HG02885 (cell line): ENCODE measurements around the gene TMEM86A.
A peak's percentile ranks its signal among the peaks of the same experiment; 100 is the strongest.

Experiments used
- ATAC-seq: cut with Tn5 transposase; IDR thresholded peaks from one replicate; pipeline ENCODE4 v1.9.1; 2021; ENCODE audit warnings: mild to moderate bottlenecking; ENCODE audit not compliant: unreplicated experiment, poor library complexity

The TMEM86A gene

GRCh38 chr11:18721561-18722292 lies 23.1 kb downstream of the TMEM86A start:
- ATAC-seq: peak; percentile 71

DNA sequence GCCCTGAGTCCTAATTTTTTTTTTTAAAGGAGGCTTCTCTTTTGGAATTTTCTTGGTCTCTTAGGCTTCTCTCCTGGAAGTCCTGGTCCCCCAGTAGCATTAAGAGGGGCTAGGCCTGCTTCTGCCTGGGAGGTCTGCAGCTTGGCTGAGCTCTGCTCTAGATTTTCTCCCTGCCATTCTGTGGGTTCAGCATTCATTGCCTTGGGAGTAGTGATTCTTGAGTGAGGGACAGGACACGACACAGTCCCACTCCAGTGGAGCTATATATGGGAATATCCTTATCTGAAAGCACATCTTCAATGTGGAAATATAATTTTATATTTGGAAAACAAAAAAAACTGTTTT lies 23.7 kb downstream of the TMEM86A start:
- ATAC-seq: peak; percentile 7

DNA sequence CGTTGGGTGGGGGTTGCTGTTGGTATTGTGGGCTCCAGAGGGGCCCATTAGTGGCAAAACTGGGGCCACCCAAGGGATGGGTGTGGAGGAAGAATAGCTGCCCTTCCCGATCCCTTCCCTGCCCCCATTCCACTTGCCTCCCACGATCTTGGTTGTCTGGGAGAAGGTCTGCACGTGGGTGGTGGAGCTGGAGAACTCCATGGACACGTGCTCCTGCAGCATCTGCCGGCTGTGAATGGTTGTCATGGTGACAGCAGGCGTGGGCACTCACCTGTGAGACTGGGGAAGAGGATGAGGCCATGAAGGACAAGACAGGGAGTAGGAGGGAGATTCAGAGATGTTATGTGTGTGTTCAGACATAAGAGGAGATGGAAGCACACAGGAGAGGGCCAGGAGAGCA lies 25.4 kb downstream of the TMEM86A start:
- ATAC-seq: no peak

DNA sequence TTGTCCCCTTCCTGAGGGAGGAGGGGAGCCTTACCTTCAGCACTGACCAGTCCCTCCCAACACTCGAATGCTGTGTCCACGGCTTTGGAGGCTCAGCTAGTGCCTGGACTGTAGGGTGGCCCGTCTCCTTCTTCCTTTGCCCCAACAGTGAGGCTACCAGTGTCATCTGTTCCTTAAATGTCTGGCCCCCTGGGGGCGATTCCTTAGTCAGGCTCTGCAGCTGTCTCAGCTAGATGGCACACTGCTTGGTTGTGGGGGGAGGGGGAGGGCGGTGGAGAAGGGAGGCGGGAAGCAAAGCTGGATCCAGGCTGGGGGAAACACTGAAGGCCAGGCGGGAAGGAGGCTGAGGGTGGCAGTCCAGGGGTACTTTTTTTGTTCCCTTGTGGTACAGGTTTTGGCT lies 27.5 kb downstream of the TMEM86A start, which contains the start of gene IGSF22:
Gene IGSF22 (minus strand): TSS at position 149 of the 400 bp plus-strand sequence. CDS start 1,952 bp downstream, outside the sequence.
- no peak for ATAC-seq

- ATAC-seq: no peak
Observed at GRCh38 chr11:18727479-18728236, 29.1 kb downstream of the TMEM86A start.

DNA sequence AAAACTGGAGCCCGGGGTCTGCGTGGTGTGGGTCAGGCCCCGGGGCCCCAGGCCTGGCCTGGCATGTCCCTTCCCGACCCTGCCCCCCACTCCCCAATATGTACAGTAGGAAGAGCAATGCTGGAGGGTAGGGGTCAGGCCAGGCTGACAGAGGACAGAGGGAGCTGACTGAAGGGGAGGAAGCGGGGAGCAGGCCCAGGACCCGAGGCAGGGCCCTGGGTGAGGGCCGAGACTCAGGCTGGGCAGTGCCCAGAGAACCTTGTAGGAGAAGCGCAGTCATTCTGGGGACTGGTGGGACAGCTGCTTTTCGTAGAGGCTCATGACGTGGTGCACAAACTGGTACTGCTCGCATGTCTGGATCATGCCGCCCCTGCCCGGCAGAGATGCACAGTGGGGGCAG lies 30.1 kb downstream of the TMEM86A start:
- ATAC-seq: no peak

DNA sequence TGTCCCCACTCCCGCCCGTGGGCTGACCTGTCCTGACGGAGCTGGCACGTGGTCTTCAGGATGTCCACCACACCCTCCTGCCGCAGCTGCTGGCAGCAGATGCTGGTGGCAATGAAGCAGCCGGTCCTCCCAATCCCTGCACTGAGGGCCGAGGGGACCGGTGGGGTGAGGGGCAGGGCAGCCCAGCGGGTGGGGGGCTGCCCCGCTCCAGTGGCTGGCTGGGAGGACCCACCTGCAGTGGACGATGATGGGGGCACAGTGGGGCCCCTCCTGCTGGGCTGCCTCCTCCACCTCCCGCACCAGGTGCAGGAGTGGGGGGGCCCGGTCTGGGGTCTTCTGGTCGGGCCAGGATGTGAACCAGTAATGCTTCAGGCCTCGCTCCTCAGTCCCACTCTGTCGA lies 30.8 kb downstream of the TMEM86A start:
- no peak for ATAC-seq

DNA sequence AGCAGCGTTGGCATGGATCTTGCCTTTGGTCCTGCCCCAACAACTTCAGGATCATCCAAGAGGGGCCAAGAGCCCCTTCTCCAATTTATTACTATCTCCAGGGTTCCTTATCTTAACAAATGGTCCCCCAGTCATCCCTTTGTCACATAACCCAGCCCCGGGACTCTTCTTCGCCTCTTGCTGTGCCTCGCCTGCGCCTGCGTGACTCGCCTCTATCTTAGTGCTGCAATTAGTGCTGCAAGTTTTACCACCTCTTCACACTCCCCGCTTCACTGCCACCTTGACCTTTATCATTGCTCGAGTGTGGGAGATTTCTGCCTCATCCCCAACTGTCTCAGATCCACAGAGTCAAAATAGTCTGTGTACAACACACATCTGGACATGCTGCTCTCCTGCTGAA lies 31.4 kb downstream of the TMEM86A start:
- no peak for ATAC-seq

GRCh38 chr11:18731441-18731840 lies 32.9 kb downstream of the TMEM86A start:
- peak; percentile 29 for ATAC-seq

DNA sequence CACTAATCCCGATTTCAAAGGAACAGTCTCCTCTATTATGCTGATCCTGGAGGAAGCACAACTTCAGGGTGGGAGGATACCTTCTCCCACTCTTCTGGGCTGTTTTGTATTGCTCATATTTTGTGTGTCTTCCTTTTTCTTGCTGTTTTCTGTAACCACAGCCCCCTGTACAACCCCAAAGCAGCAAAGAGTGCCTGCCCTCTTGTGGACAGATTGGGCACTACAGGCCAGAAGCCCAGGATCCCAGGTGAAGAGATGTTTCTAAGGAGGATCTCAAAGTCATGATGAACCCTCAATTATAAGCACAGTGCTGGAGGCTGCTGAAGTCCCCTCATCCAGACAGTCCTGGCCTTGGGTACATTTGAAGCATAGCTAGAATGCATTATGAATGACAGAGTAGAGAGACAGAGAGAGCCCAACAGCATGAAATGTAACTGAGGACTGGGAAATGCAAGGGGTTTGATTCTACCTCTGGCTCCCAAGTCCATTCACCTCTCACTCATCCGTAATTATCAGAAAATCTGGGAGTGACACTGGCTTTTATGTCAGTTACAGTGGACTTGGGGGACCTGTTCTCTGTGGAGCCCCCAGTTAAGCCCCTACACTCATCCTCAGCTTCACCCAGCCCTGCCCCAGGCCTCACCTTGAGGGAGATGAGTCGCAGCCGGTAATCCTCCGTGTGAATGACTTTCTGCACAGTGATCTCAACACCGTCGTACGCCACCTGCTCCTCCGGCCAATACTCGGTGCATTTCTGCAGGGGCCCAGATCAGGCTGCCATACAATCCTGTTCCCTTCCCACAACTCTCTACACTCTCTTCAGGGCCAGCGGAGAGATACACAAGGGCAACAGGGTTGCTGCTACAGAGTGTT lies 33.6 kb downstream of the TMEM86A start:
- peak; percentile 65 for ATAC-seq

DNA sequence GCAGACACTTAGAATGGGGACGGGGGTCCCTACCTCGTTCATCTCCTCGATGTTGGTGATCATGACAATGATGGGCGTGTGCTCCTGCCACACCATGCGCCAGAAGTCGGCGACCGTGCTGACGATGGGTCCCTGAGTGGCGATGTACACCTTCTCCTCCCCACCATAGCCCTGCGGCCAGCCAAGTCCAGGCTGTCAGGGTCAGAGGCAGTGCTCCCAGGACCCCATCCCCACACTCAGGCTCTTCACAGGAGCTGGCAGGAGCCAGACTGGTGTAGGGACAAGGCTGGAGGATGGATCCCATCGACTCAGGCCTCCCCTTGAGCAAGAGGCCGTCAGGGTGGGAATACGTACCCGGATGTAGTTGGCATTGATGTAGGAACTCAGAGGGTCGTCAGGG lies 34.6 kb downstream of the TMEM86A start:
- no peak for ATAC-seq

- no peak for ATAC-seq
Observed at GRCh38 chr11:18736590-18737148, 38.1 kb downstream of the TMEM86A start.

DNA sequence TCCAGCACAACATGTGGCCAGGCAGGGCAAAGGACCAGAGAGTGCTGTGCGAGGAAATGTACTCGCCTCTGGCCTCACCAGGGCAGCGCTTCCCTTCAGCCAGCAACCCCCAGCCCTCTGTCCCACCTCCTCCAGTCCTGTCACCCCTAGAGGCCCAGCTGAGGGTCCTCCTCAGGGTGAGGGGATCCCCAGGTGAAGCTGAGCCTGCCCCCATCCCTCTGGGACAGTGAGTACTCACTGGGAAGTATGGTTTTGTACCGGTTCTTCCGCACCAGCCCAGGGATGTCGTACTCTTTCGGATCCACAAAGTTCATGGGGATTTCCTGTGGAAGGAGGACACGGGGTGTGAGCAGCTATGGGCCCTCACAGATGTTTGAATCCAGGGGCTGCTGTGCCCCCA lies 39.1 kb downstream of the TMEM86A start:
- ATAC-seq: no peak

GRCh38 chr11:18739685-18740084 lies 41.1 kb downstream of the TMEM86A start:
- ATAC-seq: no peak

DNA sequence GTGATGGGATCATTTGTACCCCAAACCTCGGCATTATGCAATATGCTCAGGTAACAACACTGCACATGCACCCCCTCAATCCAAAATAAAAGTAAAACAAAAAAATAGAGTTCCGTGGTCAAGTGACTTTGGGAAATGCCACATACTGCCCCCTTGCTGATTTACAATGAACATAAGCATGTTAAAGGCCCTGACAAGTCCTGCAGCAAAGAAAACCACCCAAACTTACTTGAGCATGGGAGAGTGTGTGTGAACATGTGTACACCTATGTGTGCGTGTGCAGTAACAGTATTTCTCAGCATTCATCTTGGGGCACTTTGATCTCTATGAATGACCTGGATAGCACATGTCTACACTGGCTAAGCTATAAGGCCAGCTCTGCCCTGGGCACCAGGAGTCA lies 43.2 kb downstream of the TMEM86A start:
- no peak for ATAC-seq

DNA sequence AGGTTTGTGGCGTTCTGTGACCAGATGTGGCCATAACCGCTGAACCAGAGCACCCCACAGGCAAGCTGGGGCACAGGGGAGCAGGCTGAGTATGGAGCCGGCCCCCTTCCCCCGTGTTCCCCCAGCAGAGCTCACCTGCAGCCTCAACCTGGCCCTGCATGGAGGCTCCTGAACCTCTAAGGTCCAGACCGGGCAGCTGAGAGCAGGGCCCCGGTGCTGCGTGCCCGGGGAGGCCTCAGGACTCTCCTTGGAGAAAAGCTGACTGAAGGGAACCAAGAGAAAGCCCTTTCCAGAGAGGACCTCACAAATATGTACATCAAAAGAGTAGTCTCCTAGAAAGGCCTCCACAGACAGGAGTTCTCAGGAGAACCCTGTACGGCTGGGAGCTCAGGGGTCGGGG lies 44.8 kb downstream of the TMEM86A start:
- no peak for ATAC-seq

DNA sequence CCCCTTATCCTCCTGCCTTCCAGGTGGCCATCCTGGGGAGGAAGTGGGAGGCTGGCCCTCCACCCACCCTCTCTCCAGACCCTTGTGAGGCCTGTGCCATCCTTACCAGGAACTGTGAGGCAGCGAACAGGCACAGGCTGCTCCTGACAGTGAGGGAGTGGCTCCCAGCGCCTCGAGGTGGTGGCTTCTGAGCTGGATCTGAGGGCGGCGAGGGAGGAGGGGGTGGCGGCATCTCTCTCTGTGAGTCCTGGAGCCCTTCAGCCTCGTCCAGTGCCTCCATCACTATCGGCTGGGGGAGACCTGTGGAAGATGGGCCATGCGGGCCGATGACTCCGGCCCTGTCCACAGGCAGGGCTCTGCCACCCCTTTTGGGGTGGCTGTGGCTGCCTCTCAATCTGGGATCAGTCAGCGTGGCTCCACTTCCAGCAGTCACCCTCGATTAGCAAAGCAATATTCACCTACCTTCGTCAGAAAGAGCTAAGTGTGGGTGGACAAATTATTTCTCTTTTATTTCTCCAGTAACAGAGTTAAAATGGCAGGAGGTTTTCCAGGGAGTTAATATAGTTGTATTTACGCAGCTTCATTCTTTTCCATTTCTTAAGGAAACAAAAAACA lies 45.4 kb downstream of the TMEM86A start:
- ATAC-seq: no peak

GRCh38 chr11:18745251-18745650 lies 46.7 kb downstream of the TMEM86A start:
- ATAC-seq: no peak

DNA sequence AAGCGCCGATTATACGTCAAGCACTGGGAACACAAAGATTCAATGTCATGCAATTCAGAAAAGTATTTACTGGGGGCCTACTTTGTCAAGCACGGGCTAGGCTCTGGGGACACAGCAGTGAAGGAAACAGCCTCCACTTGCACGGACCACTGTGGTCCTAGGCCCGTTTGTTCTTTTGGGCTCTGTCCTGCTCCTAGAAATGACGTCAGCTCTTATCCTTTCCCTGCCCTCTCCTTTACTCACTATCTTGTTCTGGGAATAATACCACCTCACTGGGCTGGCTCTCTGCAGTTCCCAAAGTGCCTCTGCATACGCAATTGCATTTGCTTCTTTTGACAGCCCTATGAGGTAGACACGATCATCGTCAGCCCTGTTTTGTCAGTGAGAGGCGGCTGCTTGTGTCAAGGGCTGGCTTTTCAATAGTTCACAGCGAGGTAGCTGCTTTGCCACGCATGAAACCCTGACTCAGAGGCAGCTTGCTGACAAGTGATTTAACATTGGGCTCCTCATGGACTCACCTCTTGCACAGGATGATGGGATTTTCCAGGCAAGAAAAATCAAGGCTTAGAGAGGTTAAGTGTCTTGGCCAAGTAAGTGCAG lies 50.3 kb downstream of the TMEM86A start:
- ATAC-seq: no peak
